ENCODE measurements around the gene RPL18.

The RPL18 gene

DNA sequence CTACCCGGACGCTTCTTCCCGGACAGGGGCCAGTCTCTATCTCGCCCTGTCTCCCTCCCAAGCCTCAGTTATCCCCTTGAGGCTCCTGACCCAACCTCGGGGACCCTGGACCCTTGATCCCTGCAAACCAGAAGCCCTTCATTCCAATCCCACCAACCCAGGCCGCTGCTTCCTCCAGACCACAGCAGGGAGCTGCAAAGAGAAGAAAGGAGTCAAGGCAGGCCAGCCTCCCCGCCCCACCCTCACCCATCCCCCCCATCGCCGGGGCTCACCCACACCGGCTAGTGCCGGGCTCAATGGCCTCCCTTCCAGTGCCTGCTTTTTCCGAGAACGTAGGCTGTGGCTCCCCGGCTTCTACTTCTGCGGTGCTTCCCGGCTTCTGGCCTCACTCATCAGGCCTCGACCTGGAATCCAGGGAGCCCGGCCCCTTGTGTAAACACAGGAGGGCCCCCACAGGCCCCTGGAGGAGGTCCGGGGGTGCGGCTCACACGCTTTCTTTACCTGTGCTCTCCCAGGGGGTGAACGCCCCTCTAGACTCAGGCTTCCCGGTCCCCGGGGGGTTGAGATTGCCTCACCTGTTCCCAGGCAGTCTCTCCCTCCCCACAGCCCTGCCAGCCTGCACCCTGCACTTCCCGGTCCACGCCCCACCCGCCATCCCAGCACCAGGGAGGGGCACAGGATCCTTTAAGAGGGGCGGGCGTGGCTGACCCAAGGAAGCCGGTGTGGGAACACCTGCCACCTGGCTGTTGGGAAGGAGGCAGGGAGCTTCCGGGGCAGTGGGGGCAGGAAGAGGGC, 4.3 kb downstream of the RPL18 start, which contains the start of gene FAM83E:
TSS of gene FAM83E (minus strand) at position 641 of the 795 bp plus-strand sequence. CDS start 1,704 bp downstream, outside the sequence.
- Histone ChIP-seq H3K27me3 (ENCODE audit: control insufficient read depth in 2 of 2, insufficient read depth in 2 of 2, low read length in 2 of 2) (no peaks in the 10 kb centered on the region), H3K36me3 (ENCODE audit: control insufficient read depth in 2 of 2, insufficient read depth in 2 of 2, low read length in 2 of 2) (peaks cover 28 to 36% of the 10 kb centered on the region in 2 donors), H3K9ac (ENCODE audit: low read depth in 1 of 2, low read length in 2 of 2) (peak within 1 kb of the TSS; percentile 95 to 99), H3K4me1 (ENCODE audit: control insufficient read depth in 2 of 2, insufficient read depth in 2 of 2, low read length in 2 of 2) (peaks cover 48 to 50% of the 10 kb centered on the region in 2 donors), H3K9me3 (ENCODE audit: control insufficient read depth in 2 of 2, low read length in 2 of 2) (no peaks in the 10 kb centered on the region), H3K4me3 (ENCODE audit: low read length in 2 of 2) (peak within 1 kb of the TSS; percentile 71 to 81), H3K27ac (ENCODE audit: low read depth in 2 of 2, low read length in 2 of 2) (peak within 1 kb of the TSS; percentile 95 to 97)

DNA sequence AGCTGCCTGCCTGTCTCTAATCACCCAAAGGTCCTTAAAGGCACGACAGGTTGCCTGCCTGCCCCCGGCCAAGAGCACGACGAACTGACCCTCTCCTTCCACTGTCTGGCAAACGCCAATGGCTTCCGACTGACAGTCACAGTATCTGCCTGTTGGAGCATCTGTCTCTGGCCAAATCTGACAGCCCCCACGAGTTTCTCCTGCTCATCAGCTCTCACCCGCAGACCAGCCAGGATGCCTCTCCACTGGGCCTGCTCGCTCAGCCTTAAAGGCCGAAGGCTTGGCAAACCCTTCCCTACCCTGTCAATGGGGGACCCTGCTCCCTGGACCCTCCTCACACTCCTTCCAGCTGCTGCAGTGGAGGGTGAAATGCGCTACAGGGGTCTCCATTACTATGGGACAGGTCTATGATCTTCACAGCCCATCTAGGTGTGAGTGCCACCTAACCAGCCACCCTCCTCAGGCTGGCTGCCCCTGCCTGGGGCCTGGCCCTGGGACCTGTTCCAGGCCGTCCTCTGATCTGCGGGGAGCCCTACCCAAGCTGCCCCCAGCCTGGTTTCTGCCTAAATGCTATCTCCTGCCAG, 5.0 kb downstream of the RPL18 start:
- Histone ChIP-seq H3K4me3 (ENCODE audit: low read length in 2 of 2) (peak overlapping the region; percentile 71 to 81), H3K27ac (ENCODE audit: low read depth in 2 of 2, low read length in 2 of 2) (peak overlapping the region; percentile 95 to 97), H3K36me3 (ENCODE audit: control insufficient read depth in 2 of 2, insufficient read depth in 2 of 2, low read length in 2 of 2) (peaks cover 28 to 36% of the 10 kb centered on the region in 2 donors), H3K9me3 (ENCODE audit: control insufficient read depth in 2 of 2, low read length in 2 of 2) (no peaks in the 10 kb centered on the region), H3K4me1 (ENCODE audit: control insufficient read depth in 2 of 2, insufficient read depth in 2 of 2, low read length in 2 of 2) (peaks cover 46 to 47% of the 10 kb centered on the region in 2 donors), H3K27me3 (ENCODE audit: control insufficient read depth in 2 of 2, insufficient read depth in 2 of 2, low read length in 2 of 2) (no peaks in the 10 kb centered on the region), H3K9ac (ENCODE audit: low read depth in 1 of 2, low read length in 2 of 2) (peak overlapping the region; percentile 95 to 99)

DNA sequence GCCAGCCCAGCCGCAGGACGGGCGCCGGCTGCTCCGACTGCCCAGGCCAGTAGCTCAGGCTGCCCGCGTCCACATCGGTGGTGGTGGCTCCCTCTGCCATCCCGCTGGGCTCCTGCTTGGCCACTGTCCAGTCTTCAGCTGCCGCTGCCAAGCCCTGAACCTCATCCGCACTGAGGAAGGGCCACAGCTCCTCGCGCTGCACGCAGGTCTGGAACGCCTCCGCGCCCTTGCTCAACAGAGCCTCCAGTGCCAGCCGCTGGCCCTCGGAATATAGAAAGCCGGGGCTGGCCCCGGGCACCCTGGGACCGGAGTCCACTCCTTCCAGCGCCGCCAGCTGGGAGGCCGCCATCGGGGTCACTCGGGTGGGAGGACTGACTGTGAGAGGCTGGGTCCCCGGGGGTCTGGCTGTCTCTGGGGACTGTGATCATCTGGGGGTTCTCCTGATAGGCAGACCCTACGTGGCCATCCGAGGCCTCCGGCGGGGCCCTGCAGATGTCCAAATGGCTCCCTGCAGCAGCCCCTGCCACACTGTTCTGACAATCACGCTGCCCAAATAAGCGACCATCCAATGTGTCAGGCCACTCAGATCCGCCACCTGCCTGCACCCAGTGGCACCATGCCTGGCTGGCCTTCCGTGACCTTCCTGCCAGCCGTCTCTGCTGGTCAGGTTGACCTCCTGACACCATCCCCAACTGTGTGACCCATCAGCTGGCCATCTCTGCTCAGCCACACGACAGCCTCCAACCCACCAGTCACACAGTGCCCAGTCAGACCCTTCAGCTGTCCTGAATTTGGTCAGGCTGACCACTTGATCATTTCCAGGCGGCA, 5.7 kb downstream of the RPL18 start:
- Histone ChIP-seq H3K9me3 (ENCODE audit: control insufficient read depth in 2 of 2, low read length in 2 of 2) (no peaks in the 10 kb centered on the region), H3K27me3 (ENCODE audit: control insufficient read depth in 2 of 2, insufficient read depth in 2 of 2, low read length in 2 of 2) (no peaks in the 10 kb centered on the region), H3K4me1 (ENCODE audit: control insufficient read depth in 2 of 2, insufficient read depth in 2 of 2, low read length in 2 of 2) (peaks cover 46 to 47% of the 10 kb centered on the region in 2 donors), H3K4me3 (ENCODE audit: low read length in 2 of 2) (peak overlapping the region; percentile 71 to 81), H3K9ac (ENCODE audit: low read depth in 1 of 2, low read length in 2 of 2) (peak overlapping the region; percentile 95 to 99), H3K36me3 (ENCODE audit: control insufficient read depth in 2 of 2, insufficient read depth in 2 of 2, low read length in 2 of 2) (peaks cover 28 to 36% of the 10 kb centered on the region in 2 donors), H3K27ac (ENCODE audit: low read depth in 2 of 2, low read length in 2 of 2) (peak overlapping the region; percentile 95 to 97)

DNA sequence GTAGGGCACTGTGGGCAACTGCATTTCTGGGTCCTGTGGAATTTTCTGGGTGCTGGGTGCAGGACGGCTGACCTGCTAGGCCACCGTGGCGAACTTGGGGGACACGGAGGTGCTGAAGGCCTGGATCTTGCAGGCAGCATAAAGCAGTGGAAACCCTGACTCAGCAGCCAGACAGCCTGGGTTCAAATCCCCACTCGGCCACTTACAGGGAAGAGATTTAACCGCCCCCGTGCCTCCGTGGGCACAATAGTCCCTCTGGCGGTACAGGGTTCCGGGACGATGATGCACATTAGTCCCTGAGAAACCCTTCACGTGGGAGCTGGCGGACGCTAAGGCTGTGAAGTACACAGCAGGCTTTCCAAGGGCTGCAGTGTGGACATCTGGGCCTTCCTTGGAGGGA, 7.1 kb downstream of the RPL18 start:
- H3K27me3 ChIP-seq (ENCODE audit: control insufficient read depth in 2 of 2, insufficient read depth in 2 of 2, low read length in 2 of 2), result no peaks in the 10 kb centered on the region
- no peak overlapping the region for H3K27ac ChIP-seq (ENCODE audit: low read depth in 2 of 2, low read length in 2 of 2)
- H3K9ac ChIP-seq (ENCODE audit: low read depth in 1 of 2, low read length in 2 of 2), result no peak overlapping the region
- peaks cover 24 to 29% of the 10 kb centered on the region in 2 donors for H3K36me3 ChIP-seq (ENCODE audit: control insufficient read depth in 2 of 2, insufficient read depth in 2 of 2, low read length in 2 of 2)
- peaks cover 32 to 33% of the 10 kb centered on the region in 2 donors for H3K4me1 ChIP-seq (ENCODE audit: control insufficient read depth in 2 of 2, insufficient read depth in 2 of 2, low read length in 2 of 2)
- no peaks in the 10 kb centered on the region for H3K9me3 ChIP-seq (ENCODE audit: control insufficient read depth in 2 of 2, low read length in 2 of 2)
- no peak overlapping the region for H3K4me3 ChIP-seq (ENCODE audit: low read length in 2 of 2)

DNA sequence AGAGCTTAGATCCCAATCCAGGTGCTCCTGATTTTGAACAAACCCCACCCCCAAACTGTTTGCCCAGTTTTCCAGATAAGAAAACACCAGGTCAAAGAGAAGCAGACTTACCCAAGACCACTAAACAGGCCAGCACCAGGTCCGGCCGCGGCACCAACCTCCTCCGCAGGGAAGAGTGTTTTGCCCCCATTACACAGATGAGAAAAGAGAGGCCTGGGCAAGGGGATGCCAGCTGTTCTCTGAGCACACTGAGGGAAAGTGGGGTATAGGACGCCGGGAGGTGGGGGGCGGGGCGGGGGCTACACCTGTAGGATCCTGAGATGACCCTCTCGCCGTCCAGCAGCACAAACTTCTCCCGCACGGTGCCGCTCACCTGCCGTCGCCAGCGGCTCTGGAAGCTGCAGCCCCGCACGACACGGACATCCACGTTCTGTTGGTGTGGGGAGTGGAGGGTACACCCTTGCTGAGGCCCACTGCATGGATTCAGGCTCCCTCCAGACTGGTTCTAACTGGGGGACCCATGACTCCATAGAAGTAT, 9.3 kb downstream of the RPL18 start:
- no peak overlapping the region for H3K9ac ChIP-seq (ENCODE audit: low read depth in 1 of 2, low read length in 2 of 2)
- no peaks in the 10 kb centered on the region for H3K27me3 ChIP-seq (ENCODE audit: control insufficient read depth in 2 of 2, insufficient read depth in 2 of 2, low read length in 2 of 2)
- peaks cover 13 to 17% of the 10 kb centered on the region in 2 donors for H3K4me1 ChIP-seq (ENCODE audit: control insufficient read depth in 2 of 2, insufficient read depth in 2 of 2, low read length in 2 of 2)
- H3K27ac ChIP-seq (ENCODE audit: low read depth in 2 of 2, low read length in 2 of 2), result no peak overlapping the region
- H3K4me3 ChIP-seq (ENCODE audit: low read length in 2 of 2), result no peak overlapping the region
- no peaks in the 10 kb centered on the region for H3K9me3 ChIP-seq (ENCODE audit: control insufficient read depth in 2 of 2, low read length in 2 of 2)
- H3K36me3 ChIP-seq (ENCODE audit: control insufficient read depth in 2 of 2, insufficient read depth in 2 of 2, low read length in 2 of 2), result peaks cover 10 to 13% of the 10 kb centered on the region in 2 donors

DNA sequence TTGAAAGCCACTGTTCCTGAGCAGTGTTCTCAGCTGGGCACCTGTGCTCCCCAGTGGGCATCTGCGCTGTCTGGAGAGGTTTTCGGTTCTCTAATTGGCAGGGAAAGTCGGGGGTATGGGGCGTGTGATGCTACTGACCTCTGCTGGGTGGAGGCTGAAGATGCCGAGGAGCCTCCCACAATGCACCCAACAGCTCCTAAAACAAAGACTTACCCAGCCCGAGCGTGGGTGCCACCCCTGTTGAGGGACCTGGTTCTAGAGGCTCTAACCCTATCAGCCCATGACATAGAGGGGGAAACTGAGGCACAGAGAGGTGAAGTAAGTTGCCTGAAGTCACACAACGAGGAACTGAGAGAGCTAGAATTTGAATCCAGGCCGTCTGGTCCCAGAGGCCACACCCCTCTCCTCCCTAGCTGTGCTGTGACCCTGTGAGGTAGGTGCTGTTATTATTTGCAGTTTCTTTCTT, 10.1 kb downstream of the RPL18 start:
- Histone ChIP-seq H3K27me3 (ENCODE audit: control insufficient read depth in 2 of 2, insufficient read depth in 2 of 2, low read length in 2 of 2) (no peaks in the 10 kb centered on the region), H3K27ac (ENCODE audit: low read depth in 2 of 2, low read length in 2 of 2) (no peak overlapping the region), H3K4me3 (ENCODE audit: low read length in 2 of 2) (peak overlapping the region in 1 of 2 donors; percentile 3), H3K36me3 (ENCODE audit: control insufficient read depth in 2 of 2, insufficient read depth in 2 of 2, low read length in 2 of 2) (peaks cover 10 to 13% of the 10 kb centered on the region in 2 donors), H3K4me1 (ENCODE audit: control insufficient read depth in 2 of 2, insufficient read depth in 2 of 2, low read length in 2 of 2) (peaks cover 10 to 16% of the 10 kb centered on the region in 2 donors), H3K9me3 (ENCODE audit: control insufficient read depth in 2 of 2, low read length in 2 of 2) (no peaks in the 10 kb centered on the region), H3K9ac (ENCODE audit: low read depth in 1 of 2, low read length in 2 of 2) (peak overlapping the region; percentile 34 to 41)

DNA sequence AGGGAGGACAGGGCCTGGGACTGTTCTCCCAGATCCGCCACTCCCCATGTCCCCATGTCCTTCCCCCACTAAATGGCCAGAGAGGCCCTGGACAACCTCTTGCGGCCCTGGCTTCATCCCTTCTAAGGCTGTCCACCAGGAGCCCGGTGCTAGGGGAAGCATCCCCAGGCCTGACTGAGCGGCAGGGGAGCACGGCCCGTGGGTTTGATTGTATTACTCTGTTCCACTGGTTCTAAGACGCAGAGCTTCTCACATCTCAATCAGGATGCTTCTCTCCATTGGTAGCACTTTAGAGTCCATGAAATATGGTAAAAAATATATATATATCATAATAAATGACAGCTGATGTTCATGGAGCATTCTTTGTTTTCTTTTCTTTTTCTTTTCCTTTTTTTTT, 11.6 kb downstream of the RPL18 start:
- peaks cover 13 to 15% of the 10 kb centered on the region in 2 donors for H3K4me1 ChIP-seq (ENCODE audit: control insufficient read depth in 2 of 2, insufficient read depth in 2 of 2, low read length in 2 of 2)
- no peak overlapping the region for H3K27ac ChIP-seq (ENCODE audit: low read depth in 2 of 2, low read length in 2 of 2)
- peaks cover 12 to 15% of the 10 kb centered on the region in 2 donors for H3K36me3 ChIP-seq (ENCODE audit: control insufficient read depth in 2 of 2, insufficient read depth in 2 of 2, low read length in 2 of 2)
- no peak overlapping the region for H3K4me3 ChIP-seq (ENCODE audit: low read length in 2 of 2)
- no peak overlapping the region for H3K9ac ChIP-seq (ENCODE audit: low read depth in 1 of 2, low read length in 2 of 2)
- no peaks in the 10 kb centered on the region for H3K9me3 ChIP-seq (ENCODE audit: control insufficient read depth in 2 of 2, low read length in 2 of 2)
- H3K27me3 ChIP-seq (ENCODE audit: control insufficient read depth in 2 of 2, insufficient read depth in 2 of 2, low read length in 2 of 2), result no peaks in the 10 kb centered on the region

DNA sequence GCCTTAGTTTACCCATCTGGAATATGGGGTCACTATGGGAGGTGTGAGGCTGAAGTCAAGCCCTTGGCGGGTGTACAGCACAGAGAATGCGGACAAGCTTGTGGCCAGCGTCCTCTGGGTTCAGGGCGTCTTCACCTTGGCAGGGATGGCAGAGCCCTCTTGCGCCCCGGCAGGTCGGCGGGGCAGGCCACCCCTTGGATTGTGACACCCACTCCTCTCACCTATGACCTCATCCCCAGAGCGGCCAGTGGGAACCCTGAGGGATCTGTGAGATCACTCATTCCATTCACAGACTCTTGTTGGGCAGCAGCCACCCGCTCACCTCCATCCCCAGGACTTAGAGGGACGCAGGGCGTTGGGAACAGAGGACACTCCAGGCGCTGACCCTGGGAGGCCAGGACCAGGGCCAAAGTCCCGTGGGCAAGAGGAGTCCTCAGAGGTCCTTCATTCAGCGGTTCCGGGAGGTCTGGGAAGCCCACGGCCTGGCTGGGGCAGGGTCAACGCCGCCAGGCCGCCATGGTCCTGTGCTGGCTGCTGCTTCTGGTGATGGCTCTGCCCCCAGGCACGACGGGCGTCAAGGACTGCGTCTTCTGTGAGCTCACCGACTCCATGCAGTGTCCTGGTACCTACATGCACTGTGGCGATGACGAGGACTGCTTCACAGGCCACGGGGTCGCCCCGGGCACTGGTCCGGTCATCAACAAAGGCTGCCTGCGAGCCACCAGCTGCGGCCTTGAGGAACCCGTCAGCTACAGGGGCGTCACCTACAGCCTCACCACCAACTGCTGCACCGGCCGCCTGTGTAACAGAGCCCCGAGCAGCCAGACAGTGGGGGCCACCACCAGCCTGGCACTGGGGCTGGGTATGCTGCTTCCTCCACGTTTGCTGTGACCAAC, 12.3 kb downstream of the RPL18 start, which contains the start of gene SPACA4:
TSS of gene SPACA4 (plus strand) at position 280 of the 896 bp plus-strand sequence. CDS start at position 517, 237 bp downstream.
- H3K27ac ChIP-seq (ENCODE audit: low read depth in 2 of 2, low read length in 2 of 2), result no peak within 1 kb of the TSS
- H3K27me3 ChIP-seq (ENCODE audit: control insufficient read depth in 2 of 2, insufficient read depth in 2 of 2, low read length in 2 of 2), result no peaks in the 10 kb centered on the region
- no peak within 1 kb of the TSS for H3K4me3 ChIP-seq (ENCODE audit: low read length in 2 of 2)
- H3K4me1 ChIP-seq (ENCODE audit: control insufficient read depth in 2 of 2, insufficient read depth in 2 of 2, low read length in 2 of 2), result peaks cover 12% of the 10 kb centered on the region in 2 donors
- H3K36me3 ChIP-seq (ENCODE audit: control insufficient read depth in 2 of 2, insufficient read depth in 2 of 2, low read length in 2 of 2), result peaks cover 11 to 15% of the 10 kb centered on the region in 2 donors
- H3K9ac ChIP-seq (ENCODE audit: low read depth in 1 of 2, low read length in 2 of 2), result no peak within 1 kb of the TSS
- H3K9me3 ChIP-seq (ENCODE audit: control insufficient read depth in 2 of 2, low read length in 2 of 2), result no peaks in the 10 kb centered on the region

DNA sequence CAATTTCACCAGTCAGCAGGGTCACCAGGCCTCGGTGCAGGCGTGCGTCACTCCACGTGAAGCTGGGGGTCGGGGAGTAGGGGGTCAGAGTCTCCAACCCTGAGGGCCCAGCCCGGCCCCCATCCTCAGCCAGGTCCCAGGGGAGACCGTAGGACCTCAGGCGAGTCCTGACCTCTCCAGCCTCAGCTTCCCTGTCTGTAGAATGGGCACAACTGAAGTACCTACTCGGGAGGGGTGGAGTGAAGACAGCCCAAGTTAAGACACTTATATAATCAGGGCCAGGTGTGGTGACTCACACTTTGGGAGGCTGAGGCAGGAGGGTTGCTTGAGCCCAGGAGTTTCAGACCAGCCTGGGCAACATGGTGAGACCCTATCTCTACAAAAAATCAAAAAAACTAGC, 15.1 kb downstream of the RPL18 start:
- Histone ChIP-seq H3K4me1 (ENCODE audit: control insufficient read depth in 2 of 2, insufficient read depth in 2 of 2, low read length in 2 of 2) (peaks cover 9 to 11% of the 10 kb centered on the region in 2 donors), H3K27ac (ENCODE audit: low read depth in 2 of 2, low read length in 2 of 2) (no peak overlapping the region), H3K9me3 (ENCODE audit: control insufficient read depth in 2 of 2, low read length in 2 of 2) (no peaks in the 10 kb centered on the region), H3K9ac (ENCODE audit: low read depth in 1 of 2, low read length in 2 of 2) (no peak overlapping the region), H3K36me3 (ENCODE audit: control insufficient read depth in 2 of 2, insufficient read depth in 2 of 2, low read length in 2 of 2) (peaks cover 4 to 11% of the 10 kb centered on the region in 2 donors), H3K27me3 (ENCODE audit: control insufficient read depth in 2 of 2, insufficient read depth in 2 of 2, low read length in 2 of 2) (no peaks in the 10 kb centered on the region), H3K4me3 (ENCODE audit: low read length in 2 of 2) (no peak overlapping the region)

All from mucosa of rectum (tissue), 2 donors.